ENCODE data around the gene SMIM30. TPM values are rescaled to one million over a fixed set of nuclear protein-coding genes. Genes with fewer than 3 reads are reported as not detected.

Gene SMIM30
- total RNA-seq, 4 donors from 2014 or later, result 55.9 to 98.8 (median 73.0) TPM

- no peaks in the 10 kb centered on the region for H3K4me1 ChIP-seq
- no peaks in the 10 kb centered on the region for H3K27me3 ChIP-seq
- TF ChIP-seq POLR2A (IDR thresholded peaks at IDR 0.05) (no peak), CTCF (IDR thresholded peaks at IDR 0.05 in 4 of 5, conservative IDR thresholded peaks at IDR 0.05 in 1 of 5) (no peak)
- intact Hi-C loops (cut with DNase I; ENCODE audit: low total_unique reads) (no loop called here), in situ Hi-C loops (cut with MboI; ENCODE audit: low sequenced_read_pairs in 4 of 4) (no loop called here)
- H3K27ac ChIP-seq, result no peak overlapping the region
- no peak for DNase-seq
- H3K9me3 ChIP-seq, result no peaks in the 10 kb centered on the region
- H3K4me3 ChIP-seq, result no peak overlapping the region
- ATAC-seq, result no peak
- no peaks in the 10 kb centered on the region for H3K36me3 ChIP-seq
Observed at GRCh38 chr7:113071465-113071864, 46.9 kb downstream of the SMIM30 start.

Other genes starting within 250 kb of the SMIM30 start
- gene GPR85, start 31.7 kb downstream of the SMIM30 start, total RNA-seq, result 1 to 10 TPM in 1 of 4 donors, under 1 TPM in 2, not detected in 1; 0.13 to 3.1 (median 0.82) TPM